ENCODE results near the gene LHX5.

LHX5 gene

DNA sequence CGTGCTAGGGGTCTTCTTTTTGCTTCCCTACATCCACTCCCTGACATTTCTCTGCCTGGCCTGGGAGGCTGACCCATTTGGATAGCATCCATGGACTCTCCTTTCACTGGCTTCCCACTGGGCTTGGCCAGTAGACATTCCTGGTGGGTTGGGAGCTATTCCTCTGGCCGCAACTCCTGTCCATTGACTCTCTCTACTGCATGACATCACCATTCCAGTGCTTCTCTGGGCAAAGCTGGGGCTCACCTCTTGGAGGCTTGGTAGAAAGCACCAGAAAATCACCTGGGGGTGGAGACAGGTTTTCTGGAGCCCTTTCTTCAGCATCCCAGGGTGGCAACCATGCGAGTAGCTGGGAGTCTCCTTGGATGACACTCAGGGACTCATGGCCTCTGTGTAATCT is 16.7 kb upstream of the LHX5 start:
- in situ Hi-C loops (cut with HindIII; ENCODE audit: low pct_unique_long_range_greater_than_20kb, low sequenced_read_pairs) = no loop called here

DNA sequence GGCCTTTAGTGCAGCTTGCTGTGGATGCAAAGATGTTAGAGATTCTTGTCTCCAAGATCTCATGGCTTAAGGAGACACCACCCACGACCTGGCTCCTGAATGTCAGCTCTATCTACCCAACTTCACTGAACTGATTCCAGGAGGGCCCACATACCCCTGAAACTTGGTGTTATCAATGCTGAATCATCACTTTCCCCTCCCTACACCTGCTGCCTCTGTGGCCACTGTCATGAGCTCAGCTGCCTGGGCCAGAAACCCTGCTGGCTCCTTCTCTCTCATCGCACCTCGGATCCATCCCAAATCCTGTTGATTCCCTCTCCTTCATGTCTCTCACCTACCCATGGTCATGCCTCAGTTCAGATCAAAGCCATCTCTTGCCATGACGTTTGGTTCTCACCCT is 15.1 kb upstream of the LHX5 start:
- DNase-seq (ENCODE audit: low read depth in 1 of 2, low spot score in 1 of 2) = no peak
- TF ChIP-seq JUND (IDR thresholded peaks at IDR 0.05; ENCODE audit: low read depth) = no peak
- in situ Hi-C loops (cut with HindIII; ENCODE audit: low pct_unique_long_range_greater_than_20kb, low sequenced_read_pairs) = no loop called here

More for the DNA sequence above, 16.7 kb upstream of the LHX5 start:
- TF ChIP-seq JUND (IDR thresholded peaks at IDR 0.05; ENCODE audit: low read depth) = no peak
- no peak for DNase-seq (ENCODE audit: low read depth in 1 of 2, low spot score in 1 of 2)

DNA sequence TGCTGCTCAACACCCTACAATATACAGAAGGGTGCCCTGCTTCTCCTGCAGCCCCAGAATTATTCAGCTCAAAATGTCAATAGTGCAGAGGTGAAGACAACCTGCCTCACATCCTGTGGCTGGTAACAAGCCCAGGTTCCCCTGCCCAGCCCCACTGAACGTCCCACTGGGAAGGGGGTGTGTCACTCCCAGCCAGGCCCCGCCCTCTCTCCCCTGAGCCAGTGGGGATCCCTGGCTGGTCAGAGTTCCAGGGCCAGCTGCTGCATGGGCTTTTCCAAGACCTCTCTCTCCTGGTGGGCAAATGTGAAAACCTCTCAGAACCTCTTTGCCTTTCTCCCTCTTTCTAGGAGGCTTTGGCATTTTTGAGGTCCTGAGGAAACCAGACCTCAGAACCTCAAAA is 13.7 kb upstream of the LHX5 start:
- TF ChIP-seq JUND (IDR thresholded peaks at IDR 0.05; ENCODE audit: low read depth) = no peak
- in situ Hi-C loops (cut with HindIII; ENCODE audit: low pct_unique_long_range_greater_than_20kb, low sequenced_read_pairs) = no loop called here
- DNase-seq (ENCODE audit: low read depth in 1 of 2, low spot score in 1 of 2) = no peak

DNA sequence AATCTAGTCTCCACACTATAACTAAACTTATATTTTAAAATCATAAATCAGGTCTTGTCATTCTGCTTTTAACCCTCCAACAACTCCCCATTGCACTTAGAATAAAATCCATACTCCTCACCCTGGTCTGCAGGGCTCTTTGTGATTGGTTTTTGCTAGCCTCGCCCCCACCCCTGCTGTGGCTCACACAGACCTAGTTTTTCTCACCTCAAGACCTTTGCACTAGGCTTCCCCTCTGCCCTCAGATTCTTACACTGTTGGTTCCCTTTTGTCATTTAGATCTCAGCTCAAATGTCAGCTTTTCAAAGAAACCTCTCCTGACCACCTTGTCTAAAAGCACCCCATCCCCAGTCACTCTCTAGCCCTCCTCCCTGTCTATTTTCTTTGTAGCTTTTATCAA is 10.7 kb upstream of the LHX5 start:
- in situ Hi-C loops (cut with HindIII; ENCODE audit: low pct_unique_long_range_greater_than_20kb, low sequenced_read_pairs) = no loop called here
- no peak for DNase-seq (ENCODE audit: low read depth in 1 of 2, low spot score in 1 of 2)
- TF ChIP-seq JUND (IDR thresholded peaks at IDR 0.05; ENCODE audit: low read depth) = no peak

DNA sequence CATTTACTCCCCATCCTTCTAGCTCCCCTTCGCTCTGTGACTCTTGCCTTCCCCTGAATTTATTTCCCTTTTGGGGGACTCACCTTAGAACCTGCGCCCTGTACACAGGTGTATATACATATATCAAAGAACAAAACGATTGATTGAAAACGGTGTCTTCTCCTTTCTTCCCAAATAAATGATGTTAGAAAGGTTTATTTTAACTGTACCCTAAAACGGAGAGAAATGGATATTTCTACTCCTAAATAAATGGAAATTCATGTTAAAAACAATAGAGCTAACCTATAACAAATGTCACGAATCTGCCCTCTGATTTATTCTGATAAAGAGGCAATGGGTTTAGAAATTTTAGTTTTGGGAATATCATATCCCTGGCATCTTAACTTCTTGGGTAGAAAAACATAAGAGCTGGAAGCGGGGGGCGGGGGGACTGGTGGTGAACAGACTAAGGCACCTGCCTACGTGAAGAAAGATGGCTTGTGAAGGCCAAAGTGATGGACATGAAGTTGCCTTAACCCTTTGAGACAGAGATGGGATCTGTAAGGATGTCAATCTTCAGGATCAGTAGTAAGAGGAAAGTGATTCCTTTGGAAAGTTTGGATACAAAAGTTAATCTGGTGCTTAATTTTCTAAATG is 8.8 kb upstream of the LHX5 start:
- in situ Hi-C loops (cut with HindIII; ENCODE audit: low pct_unique_long_range_greater_than_20kb, low sequenced_read_pairs) = no loop called here
- DNase-seq (ENCODE audit: low read depth in 1 of 2, low spot score in 1 of 2) = no peak
- TF ChIP-seq JUND (IDR thresholded peaks at IDR 0.05; ENCODE audit: low read depth) = no peak

DNA sequence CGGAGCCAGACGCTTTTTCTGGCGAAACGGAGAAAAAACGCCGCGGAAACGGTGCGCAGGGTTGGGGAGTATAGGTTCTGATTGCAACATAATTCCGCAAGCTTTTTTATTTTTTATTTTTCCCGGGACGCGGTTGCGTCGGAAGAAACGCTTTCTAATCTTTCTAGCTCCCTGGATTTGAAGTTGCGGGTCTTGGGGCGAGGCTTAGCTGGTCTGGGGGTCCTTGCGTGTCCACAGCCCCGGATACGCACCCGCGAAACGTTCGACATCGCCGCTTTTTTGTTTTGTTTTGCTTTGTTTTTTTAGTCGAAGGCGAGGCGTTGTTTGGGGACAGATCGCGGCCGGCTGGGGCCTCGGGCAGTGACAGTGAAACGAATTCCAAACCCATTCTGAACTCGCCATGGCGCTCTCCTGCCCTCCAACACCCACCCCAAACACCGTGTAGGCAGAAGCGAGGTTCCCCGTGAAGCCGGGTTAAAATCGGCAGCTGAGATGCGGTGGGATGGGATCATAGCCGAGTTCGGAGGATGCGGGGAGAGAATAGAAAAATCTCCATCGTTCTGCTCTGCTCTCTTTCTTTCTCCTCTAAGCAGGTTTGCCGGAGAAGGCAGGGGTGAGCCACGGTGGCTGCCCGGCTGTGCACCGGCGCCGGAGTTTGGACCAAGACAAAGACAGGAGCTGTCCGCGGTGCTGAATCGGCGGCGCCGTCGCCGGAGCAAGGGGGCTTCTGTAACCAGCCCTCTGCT is 8.1 kb upstream of the LHX5 start:
- peak; percentile 55 to 64 for DNase-seq (ENCODE audit: low read depth in 1 of 2, low spot score in 1 of 2)
- no peak for TF ChIP-seq JUND (IDR thresholded peaks at IDR 0.05; ENCODE audit: low read depth)
- in situ Hi-C loops (cut with HindIII; ENCODE audit: low pct_unique_long_range_greater_than_20kb, low sequenced_read_pairs) = no loop called here

DNA sequence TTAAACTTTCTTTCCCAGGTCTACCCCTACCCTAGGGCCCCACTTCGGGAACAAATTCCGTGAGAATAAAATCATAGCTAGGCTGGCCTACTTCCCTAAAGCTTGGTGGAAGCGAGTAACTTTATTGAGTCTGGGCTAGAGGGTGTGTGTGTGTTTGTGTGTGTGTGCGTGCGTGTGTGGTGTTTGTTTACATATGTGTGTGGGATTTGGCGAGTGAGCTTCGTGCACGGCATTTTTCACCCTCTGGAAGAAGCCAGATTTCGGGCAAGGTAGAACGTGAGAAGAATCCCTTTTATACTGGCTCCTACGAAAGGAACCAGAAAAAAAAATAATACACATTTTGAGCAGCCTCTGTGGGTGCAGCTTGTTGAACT is 7.5 kb upstream of the LHX5 start:
- no peak for DNase-seq (ENCODE audit: low read depth in 1 of 2, low spot score in 1 of 2)
- in situ Hi-C loops (cut with HindIII; ENCODE audit: low pct_unique_long_range_greater_than_20kb, low sequenced_read_pairs) = no loop called here
- no peak for TF ChIP-seq JUND (IDR thresholded peaks at IDR 0.05; ENCODE audit: low read depth)

DNA sequence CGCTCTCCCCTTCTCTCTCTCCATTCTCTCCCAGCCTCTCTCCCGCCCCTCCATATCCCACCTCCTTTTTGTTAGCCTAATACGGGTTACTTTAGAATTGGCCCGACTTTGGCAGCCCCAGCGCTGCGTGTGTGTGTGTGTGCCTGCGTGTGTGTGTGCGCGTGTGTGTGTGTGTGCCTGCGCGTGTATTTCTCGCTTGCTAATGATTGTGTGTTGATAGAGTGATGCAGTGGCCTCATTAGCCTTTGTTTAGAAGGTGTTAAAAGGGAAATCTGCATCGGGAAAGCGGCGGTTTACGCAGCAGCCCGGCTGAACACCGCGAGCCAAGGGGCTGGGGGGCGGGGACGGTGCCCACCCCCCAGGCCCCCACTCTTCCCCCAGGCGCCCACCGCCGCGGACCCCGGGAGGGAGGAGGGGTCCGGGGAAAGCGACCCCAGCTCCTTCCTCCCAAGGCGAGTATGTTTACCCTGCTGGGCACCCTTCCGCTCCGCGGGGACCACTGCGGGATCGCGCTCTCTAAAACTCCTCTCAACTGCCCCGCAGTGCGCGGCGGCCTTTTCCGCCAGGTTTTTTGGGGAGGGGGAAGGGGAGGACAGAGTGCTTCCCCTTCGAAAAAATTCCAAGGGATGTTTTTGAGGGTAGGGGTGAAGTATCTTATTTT is 6.8 kb upstream of the LHX5 start:
- in situ Hi-C loops (cut with HindIII; ENCODE audit: low pct_unique_long_range_greater_than_20kb, low sequenced_read_pairs) = no loop called here
- DNase-seq (ENCODE audit: low read depth in 1 of 2, low spot score in 1 of 2) = no peak
- no peak for TF ChIP-seq JUND (IDR thresholded peaks at IDR 0.05; ENCODE audit: low read depth)

DNA sequence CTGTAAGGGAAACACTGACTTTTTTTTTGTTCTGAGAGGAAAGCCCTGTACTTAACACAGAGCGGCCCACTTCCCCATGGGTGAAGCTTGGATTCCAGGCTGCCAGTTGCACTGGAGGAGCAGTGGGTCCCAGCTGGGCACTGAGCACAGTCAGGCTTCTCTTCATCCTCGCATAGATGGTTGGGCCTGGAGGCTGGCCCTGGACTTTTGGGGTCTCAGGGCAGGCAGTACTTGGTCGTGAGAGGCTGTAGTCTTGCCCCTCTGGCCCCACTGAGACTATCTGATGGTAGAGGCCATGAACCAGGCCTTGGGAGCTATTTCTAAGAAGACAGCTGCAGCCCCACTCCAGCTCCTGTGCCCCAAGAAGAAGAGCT is 6.2 kb upstream of the LHX5 start:
- DNase-seq (ENCODE audit: low read depth in 1 of 2, low spot score in 1 of 2) = no peak
- no peak for TF ChIP-seq JUND (IDR thresholded peaks at IDR 0.05; ENCODE audit: low read depth)
- in situ Hi-C loops (cut with HindIII; ENCODE audit: low pct_unique_long_range_greater_than_20kb, low sequenced_read_pairs) = no loop called here

DNA sequence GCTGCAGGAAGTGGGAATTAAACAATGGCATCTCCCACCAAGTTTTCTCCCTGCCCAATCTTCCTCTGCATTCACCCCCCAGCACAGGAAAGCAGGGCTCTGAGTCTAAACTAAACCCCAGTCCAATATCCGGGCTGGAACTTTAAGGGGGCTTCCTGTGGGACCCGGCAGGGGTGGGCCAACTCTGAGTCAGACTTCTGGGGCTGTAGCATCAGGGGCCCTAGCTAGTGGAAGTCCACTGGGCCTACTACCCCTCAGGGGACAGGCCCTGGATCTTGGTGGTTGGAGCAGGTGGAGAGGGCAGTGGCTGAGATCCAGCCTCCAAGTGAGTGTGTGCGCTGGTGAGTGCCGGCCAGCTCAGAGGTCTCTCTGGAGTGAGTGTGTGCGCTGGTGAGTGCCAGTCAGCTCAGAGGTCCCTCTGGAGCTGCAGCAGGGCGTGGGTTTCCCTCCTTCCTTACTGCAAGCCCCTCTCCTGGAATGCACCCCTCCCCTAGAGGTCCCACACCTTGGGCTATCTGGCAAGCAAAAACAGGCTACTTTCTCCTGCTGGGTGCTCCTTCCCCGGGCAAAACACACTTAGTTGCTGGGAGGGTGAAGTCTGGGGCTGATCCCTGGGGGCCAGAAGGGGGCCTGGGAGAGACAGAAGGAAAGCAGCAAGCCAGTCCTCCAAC is 5.6 kb upstream of the LHX5 start:
- DNase-seq (ENCODE audit: low read depth in 1 of 2, low spot score in 1 of 2) = no peak
- in situ Hi-C loops (cut with HindIII; ENCODE audit: low pct_unique_long_range_greater_than_20kb, low sequenced_read_pairs) = no loop called here
- TF ChIP-seq JUND (IDR thresholded peaks at IDR 0.05; ENCODE audit: low read depth) = no peak

DNA sequence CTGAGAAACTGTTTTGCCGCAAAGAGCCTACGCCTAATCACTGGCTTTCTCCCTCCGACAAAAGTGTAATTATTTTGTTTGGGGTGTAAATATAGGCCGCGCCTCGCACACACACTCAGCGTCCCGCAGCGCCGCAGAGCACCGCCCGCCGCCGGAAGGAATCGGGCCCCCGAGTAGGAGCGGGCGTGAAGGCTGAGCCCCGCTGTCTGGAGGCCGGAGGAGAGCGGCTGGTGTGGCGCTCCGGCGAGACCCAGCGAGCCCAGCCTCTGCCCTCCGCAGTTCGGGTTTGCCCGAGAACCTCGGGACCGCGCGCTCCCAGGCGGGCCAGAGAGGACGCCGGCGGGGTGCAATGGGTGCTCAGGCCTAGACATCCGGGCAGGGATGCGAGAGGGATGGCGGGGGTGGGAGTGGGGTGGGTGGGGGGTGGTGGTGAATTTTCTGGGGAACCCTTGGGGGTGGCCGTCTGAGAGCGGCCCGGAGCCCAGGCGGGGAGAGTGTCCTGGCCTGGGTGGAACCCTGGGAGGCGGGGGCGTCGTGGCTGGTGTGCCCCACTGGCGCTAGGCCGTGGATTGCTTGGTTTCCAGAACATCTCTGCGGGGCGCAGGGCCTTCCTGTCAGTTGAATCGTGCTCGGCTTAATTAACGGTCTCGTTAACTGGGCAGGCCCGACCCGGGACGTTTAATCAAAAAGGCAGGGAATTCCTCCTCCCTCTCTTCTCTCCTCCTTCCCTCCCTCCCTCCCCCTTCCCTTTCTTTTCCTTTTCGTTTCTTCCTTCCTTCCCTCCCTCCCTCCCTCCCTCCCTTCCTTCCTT is 4.7 kb upstream of the LHX5 start:
- no peak for DNase-seq (ENCODE audit: low read depth in 1 of 2, low spot score in 1 of 2)
- TF ChIP-seq JUND (IDR thresholded peaks at IDR 0.05; ENCODE audit: low read depth) = no peak
- in situ Hi-C loops (cut with HindIII; ENCODE audit: low pct_unique_long_range_greater_than_20kb, low sequenced_read_pairs) = no loop called here

DNA sequence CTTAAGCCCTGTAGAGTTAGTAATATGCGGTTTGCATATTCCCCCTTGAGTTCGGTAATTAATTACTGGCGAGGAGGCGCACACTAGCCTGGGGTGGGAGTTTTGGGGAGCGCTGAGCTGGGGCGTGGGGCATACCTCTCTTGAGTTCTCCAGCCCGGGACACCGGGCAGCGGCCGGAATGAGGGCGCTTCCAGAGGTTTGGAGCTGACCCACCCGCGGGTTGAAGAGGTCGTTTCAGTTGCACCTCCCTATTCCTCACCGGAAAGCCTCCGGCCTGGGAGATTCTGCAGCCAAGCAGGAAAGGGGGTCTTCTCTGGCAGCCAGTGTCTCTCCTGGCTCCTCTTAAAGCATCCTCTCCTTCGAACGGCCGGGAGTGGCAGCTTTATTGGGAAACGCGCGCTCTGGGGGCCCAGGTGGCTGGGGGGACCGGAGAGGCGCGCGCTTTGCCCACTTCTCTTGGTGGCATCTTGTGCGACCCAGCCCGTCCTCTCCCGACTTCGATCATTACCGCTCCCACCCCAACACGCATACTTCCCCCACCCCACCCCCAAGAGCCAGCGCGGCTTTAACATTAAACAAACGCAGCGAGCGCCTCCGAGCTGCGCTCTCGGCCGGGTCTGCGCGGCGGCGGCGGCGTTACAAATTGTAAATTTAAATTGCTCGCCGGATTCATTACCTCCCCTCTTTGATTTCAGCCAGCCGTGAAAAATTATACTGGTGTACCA is 3.9 kb upstream of the LHX5 start:
- DNase-seq (ENCODE audit: low read depth in 1 of 2, low spot score in 1 of 2) = no peak
- no peak for TF ChIP-seq JUND (IDR thresholded peaks at IDR 0.05; ENCODE audit: low read depth)
- in situ Hi-C loops (cut with HindIII; ENCODE audit: low pct_unique_long_range_greater_than_20kb, low sequenced_read_pairs) = no loop called here

All from T47D (cell line).